Upper lobe of left lung (tissue), 6 donors: Measurements from ENCODE around the gene SORCS3. TPM values are rescaled to one million over a fixed set of nuclear protein-coding genes. Genes with fewer than 3 reads are reported as not detected.

Experiments
- ATAC-seq, 2 donors: fragments of 200-7000 bp; cut with Tn5 transposase; one replicate each; pipeline ENCODE4 v1.9.1; 2022; ENCODE audit warnings: mild to moderate bottlenecking in 2 of 2, moderate library complexity in 2 of 2; ENCODE audit not compliant: low FRiP score in 2 of 2
- DNase-seq, 2 donors: peaks; one replicate each; pipeline ENCODE4 v3.0.0-alpha.2; 2019 to 2020
- H3K27ac ChIP-seq, 4 donors: fragments of 200-600 bp; sonication (generic); one replicate each; pipeline ENCODE4 v1.5.1; 2016 to 2019
- H3K27me3 ChIP-seq, 4 donors: fragments of 200-600 bp; sonication (generic); one replicate each; pipeline ENCODE4 v1.5.1; 2017 to 2019
- H3K36me3 ChIP-seq, 4 donors: fragments of 200-600 bp; sonication (generic); one replicate each; pipeline ENCODE4 v1.5.1; 2016 to 2019
- H3K4me1 ChIP-seq, 4 donors: fragments of 200-600 bp; sonication (generic); one replicate each; pipeline ENCODE4 v1.5.1; 2018 to 2019
- H3K4me3 ChIP-seq, 4 donors: fragments of 200-600 bp; sonication (generic); one replicate each; pipeline ENCODE4 v1.5.1; 2017 to 2019; ENCODE audit warnings: mild to moderate bottlenecking in 2 of 4, moderate library complexity in 1 of 4
- H3K9me3 ChIP-seq, 4 donors: fragments of 200-600 bp; sonication (generic); one replicate each; pipeline ENCODE4 v1.5.1; 2018 to 2019
- CTCF ChIP-seq, 6 experiments: fragments of 450-650 bp in 4 of 6; fragments of 200-600 bp in 2 of 6; sonication (generic) in 2 of 6; IDR thresholded peaks; one replicate each; pipeline ENCODE4 v1.5.1; 2016 to 2019; ENCODE audit warnings: antibody characterized with exemption in 6 of 6
- EP300 ChIP-seq, 4 donors: sonication (generic); formaldehyde crosslinking; IDR thresholded peaks; one replicate each; pipeline ENCODE4 v1.5.1; 2017; ENCODE audit warnings: antibody characterized with exemption in 4 of 4, control low read depth in 2 of 4
- POLR2A ChIP-seq, 4 donors: fragments of 450-650 bp; IDR thresholded peaks; one replicate each; pipeline ENCODE4 v1.5.1; 2016 to 2017; ENCODE audit warnings: antibody characterized with exemption in 4 of 4, mild to moderate bottlenecking in 2 of 4
- POLR2AphosphoS5 ChIP-seq, 2 donors: sonication (generic); formaldehyde crosslinking; IDR thresholded peaks; one replicate each; pipeline ENCODE4 v1.5.1; 2017; ENCODE audit warnings: antibody characterized with exemption in 2 of 2
- WGBS, 2 donors: methylation state at CpG; one replicate each; pipeline ENCODE4 v1.1.5; 2017 to 2018; 5-methylcytosine and 5-hydroxymethylcytosine counted together
- total RNA-seq, 6 donors: library from RNA; depleted of rRNA in 4 of 6; stranded (reverse); fragments of >200 nt in 4 of 6; gene quantifications; one replicate each; pipeline versions ENCODE4 v1.1.0 to v1.2.1, GENCODE V29; 2016 to 2021
- donor health status: DM: no; HTN: no; CAD: no; lungs with moderate emphysema.
- donor health status: DM: no; HTN: yes; CAD: no; lungs with severe emphysema.

The SORCS3 gene
- total RNA-seq, 6 donors from 2014 or later, result not detected

GRCh38 chr10:105241254-105241653 is 600.2 kb downstream of the SORCS3 start:
- no peaks in the 10 kb centered on the region for H3K9me3 ChIP-seq
- no peak overlapping the region for H3K27ac ChIP-seq
- TF ChIP-seq POLR2AphosphoS5 (IDR thresholded peaks at IDR 0.05) (no peak), POLR2A (IDR thresholded peaks at IDR 0.05) (no peak), EP300 (IDR thresholded peaks at IDR 0.05) (no peak), CTCF (IDR thresholded peaks at IDR 0.05) (no peak)

GRCh38 chr10:105243381-105243780 is 602.3 kb downstream of the SORCS3 start:
- Histone ChIP-seq H3K27me3 (no peaks in the 10 kb centered on the region), H3K4me1 (no peaks in the 10 kb centered on the region), H3K4me3 (no peak overlapping the region), H3K27ac (no peak overlapping the region), H3K9me3 (no peaks in the 10 kb centered on the region), H3K36me3 (no peaks in the 10 kb centered on the region)
- WGBS, 2 donors, result 59 to 60% methylated on average over 2 of the region's 2 CpGs
- DNase-seq (no peak), ATAC-seq (no peak)
- TF ChIP-seq EP300 (IDR thresholded peaks at IDR 0.05), result no peak
- no peak for TF ChIP-seq POLR2A (IDR thresholded peaks at IDR 0.05)
- no peak for TF ChIP-seq CTCF (IDR thresholded peaks at IDR 0.05)
- no peak for TF ChIP-seq POLR2AphosphoS5 (IDR thresholded peaks at IDR 0.05)

More at GRCh38 chr10:105241254-105241653, 600.2 kb downstream of the SORCS3 start:
- peak in 1 of 2 donors; percentile 12 for DNase-seq
- Histone ChIP-seq H3K4me3 (no peak overlapping the region), H3K27me3 (no peaks in the 10 kb centered on the region), H3K4me1 (no peaks in the 10 kb centered on the region), H3K36me3 (no peaks in the 10 kb centered on the region)
- 90 to 92% methylated on average over 5 of the region's 5 CpGs for WGBS, 2 donors
- no peak for ATAC-seq

GRCh38 chr10:105243825-105244224 is 602.7 kb downstream of the SORCS3 start:
- no peak for TF ChIP-seq EP300 (IDR thresholded peaks at IDR 0.05)
- TF ChIP-seq CTCF (IDR thresholded peaks at IDR 0.05), result no peak
- no peak for TF ChIP-seq POLR2A (IDR thresholded peaks at IDR 0.05)
- Histone ChIP-seq H3K27me3 (no peaks in the 10 kb centered on the region), H3K4me1 (no peaks in the 10 kb centered on the region), H3K36me3 (no peaks in the 10 kb centered on the region), H3K27ac (no peak overlapping the region), H3K9me3 (no peaks in the 10 kb centered on the region), H3K4me3 (no peak overlapping the region)
- ATAC-seq (no peak), DNase-seq (no peak)
- 38 to 45% methylated on average over 2 of the region's 2 CpGs for WGBS, 2 donors

- Histone ChIP-seq H3K9me3 (no peaks in the 10 kb centered on the region), H3K4me3 (no peak overlapping the region), H3K4me1 (no peaks in the 10 kb centered on the region), H3K27me3 (no peaks in the 10 kb centered on the region), H3K27ac (no peak overlapping the region), H3K36me3 (no peaks in the 10 kb centered on the region)
- ATAC-seq (no peak), DNase-seq (no peak)
- TF ChIP-seq POLR2A (IDR thresholded peaks at IDR 0.05) (no peak), EP300 (IDR thresholded peaks at IDR 0.05) (no peak), POLR2AphosphoS5 (IDR thresholded peaks at IDR 0.05) (no peak), CTCF (IDR thresholded peaks at IDR 0.05) (no peak)
- 74 to 80% methylated on average over 5 of the region's 5 CpGs for WGBS, 2 donors
Observed at GRCh38 chr10:105247831-105248499, 606.9 kb downstream of the SORCS3 start.

- Histone ChIP-seq H3K36me3 (no peaks in the 10 kb centered on the region), H3K27me3 (no peaks in the 10 kb centered on the region), H3K9me3 (no peaks in the 10 kb centered on the region), H3K4me1 (no peaks in the 10 kb centered on the region), H3K27ac (no peak overlapping the region), H3K4me3 (no peak overlapping the region)
- DNase-seq (no peak), ATAC-seq (no peak)
- TF ChIP-seq CTCF (IDR thresholded peaks at IDR 0.05), result no peak
- TF ChIP-seq POLR2A (IDR thresholded peaks at IDR 0.05), result no peak
- no peak for TF ChIP-seq POLR2AphosphoS5 (IDR thresholded peaks at IDR 0.05)
- TF ChIP-seq EP300 (IDR thresholded peaks at IDR 0.05), result no peak
Observed at GRCh38 chr10:105252911-105253310, 611.8 kb downstream of the SORCS3 start.
